Stimulated activated CD8-positive, alpha-beta memory T cell treated with anti-CD3 and anti-CD28 coated beads, Interleukin-15, amount 100 ng/mL, for 48 hours (primary cell): ENCODE measurements around the gene CERS6.
A peak's percentile ranks its signal among the peaks of the same experiment; 100 is the strongest.
"Not testable (repeated sequence)": the region's sequence is repeated elsewhere in the genome, so short reads cannot be mapped to it uniquely, and the experiment has no call there.

Experiments
- DNase-seq, 2 donors: peaks; one replicate each; pipeline ENCODE4 v3.0.0-alpha.2; 2020; ENCODE audit warnings: low read depth in 2 of 2

The CERS6 gene

DNA sequence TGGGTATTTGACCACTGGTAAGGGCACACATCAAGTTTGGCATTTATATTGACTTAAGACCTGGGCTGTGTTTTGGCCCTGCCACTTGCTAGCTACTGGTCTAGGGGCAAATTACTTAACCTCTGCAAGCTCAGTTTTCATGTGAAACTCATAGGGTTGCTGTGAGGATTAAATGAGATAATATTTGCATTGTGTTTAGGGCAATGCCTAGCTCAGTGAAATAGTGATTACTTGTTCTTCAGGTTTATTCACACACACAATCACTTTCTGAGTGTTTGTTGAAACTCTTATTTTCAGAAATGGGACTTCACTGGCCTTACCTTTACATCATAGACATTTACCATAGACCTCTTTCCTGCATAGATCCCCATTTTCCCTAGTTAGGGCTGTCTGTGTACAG is 12.3 kb downstream of the CERS6 start:
- DNase-seq = no peak

GRCh38 chr2:168469281-168469988 is 13.4 kb downstream of the CERS6 start:
- DNase-seq = no peak

- DNase-seq = no peak
These were observed 14.5 kb downstream of the CERS6 start for GRCh38 chr2:168470320-168471162.

DNA sequence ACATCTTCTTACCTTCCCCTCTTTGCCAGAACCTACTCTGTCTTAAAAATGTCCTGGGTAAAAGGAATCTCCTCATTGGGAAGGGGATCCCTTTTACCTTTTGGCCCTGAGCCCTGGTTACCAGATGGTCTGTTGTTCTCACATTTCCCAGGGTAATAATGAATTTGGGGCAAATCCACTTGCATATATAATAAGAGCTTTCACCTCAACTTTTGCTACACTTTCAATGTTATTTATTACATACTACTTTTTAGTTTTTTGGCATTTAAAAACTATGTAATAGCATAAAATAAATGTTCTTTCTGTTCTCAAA is 15.0 kb downstream of the CERS6 start:
- no peak for DNase-seq

DNA sequence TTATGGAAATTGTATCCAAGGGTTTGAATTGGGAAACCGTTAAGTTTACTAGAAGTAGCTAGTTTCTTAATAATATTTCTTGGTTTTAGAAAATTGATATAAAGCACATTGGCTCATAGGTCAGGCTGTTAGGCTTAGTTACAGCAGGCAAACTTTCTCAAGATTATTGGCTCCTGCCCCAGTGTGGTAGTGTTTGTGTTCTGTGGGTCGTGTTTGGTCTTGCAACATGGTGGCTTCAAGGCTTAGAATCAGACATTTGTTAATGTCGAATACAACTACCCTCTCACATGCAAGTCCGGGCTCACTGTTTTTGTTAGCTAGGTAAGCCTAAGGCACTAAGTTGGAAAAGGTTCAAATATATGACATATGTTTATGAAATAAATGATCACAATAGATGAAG is 19.6 kb downstream of the CERS6 start:
- DNase-seq = no peak

GRCh38 chr2:168478206-168478605 is 22.1 kb downstream of the CERS6 start:
- no peak for DNase-seq

DNA sequence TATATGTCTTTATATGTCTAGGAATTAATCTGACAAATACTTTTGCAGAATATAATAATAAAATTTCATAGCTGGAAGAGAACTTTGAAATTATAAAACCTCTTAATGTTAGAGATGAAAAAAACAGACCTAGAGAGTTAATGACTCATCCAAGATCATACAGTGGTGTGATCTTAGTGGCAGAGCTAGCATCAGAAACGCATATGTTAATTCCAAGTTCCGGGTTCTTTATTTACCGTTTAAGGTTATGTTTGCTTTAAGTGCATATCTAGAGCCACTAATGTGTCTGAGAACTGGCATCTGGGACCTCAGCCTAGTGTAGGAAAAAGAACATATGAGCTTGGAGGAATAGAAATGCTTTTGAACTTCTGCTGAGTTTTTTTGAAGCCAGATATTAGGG is 24.3 kb downstream of the CERS6 start:
- no peak for DNase-seq

GRCh38 chr2:168480825-168481585 is 24.9 kb downstream of the CERS6 start:
- no peak for DNase-seq

DNA sequence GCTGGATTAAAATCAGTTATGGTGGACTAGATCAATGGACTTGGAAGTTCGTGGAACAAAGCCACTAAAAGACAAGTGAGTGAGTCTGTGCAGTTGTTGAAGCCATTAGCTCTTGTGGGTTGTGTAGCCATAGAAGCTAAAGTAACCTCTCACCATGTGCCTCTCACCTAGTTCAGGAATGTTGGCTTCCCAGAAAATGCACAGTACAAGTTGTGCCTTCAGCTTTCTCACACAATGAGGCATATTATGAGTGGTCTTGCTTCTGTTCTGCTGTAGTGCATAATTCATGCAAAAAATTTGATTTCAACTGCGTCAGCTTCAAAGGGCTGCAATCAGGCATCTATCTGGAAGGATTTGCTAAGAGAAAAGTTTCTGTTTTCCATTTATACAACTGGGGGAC is 26.2 kb downstream of the CERS6 start:
- DNase-seq = no peak

DNA sequence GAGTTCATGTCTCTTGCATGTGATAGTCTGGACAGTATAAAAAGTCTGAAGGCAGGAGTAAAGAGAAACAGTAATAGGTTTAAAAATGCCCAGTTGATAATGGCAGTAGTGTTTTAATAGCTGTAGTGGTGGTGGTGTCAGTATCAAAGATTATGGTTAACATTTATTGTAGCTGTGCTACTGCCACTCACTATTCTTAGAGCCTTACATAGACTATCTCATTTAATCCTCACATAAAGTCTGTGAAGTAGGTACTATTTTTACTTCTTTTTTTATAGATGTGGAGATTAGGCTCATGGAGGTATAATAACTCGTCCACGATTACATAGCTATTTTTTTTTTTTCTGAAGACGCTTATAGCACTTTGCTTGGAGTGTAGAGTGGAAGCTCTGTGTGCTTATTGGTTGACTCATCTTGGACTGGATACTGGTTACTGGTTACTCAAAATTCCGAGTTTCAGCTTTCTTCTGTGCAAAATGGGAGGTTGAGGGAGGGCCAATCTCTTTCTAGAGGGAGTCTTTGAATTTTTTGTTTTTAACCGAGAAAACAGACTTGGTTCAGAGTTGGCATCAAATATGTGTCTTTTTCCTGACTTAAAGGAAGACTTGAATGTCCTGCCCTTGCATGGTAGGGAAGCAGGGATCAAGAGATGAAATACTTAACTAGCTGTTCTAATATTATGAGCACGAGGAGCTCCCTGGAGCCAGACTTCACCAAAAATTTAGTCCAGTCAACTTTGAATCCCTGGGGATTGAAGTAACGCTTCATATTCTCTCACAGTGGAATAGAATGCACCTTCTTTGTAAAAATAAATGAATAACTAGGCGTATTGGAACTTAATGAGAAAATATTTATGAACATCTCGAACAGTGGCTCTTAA is 27.1 kb downstream of the CERS6 start:
- no peak for DNase-seq

- DNase-seq = no peak
These were observed 30.4 kb downstream of the CERS6 start for GRCh38 chr2:168486477-168486876.

GRCh38 chr2:168490015-168490874 is 34.2 kb downstream of the CERS6 start:
- DNase-seq = peak; percentile 39 to 42

DNA sequence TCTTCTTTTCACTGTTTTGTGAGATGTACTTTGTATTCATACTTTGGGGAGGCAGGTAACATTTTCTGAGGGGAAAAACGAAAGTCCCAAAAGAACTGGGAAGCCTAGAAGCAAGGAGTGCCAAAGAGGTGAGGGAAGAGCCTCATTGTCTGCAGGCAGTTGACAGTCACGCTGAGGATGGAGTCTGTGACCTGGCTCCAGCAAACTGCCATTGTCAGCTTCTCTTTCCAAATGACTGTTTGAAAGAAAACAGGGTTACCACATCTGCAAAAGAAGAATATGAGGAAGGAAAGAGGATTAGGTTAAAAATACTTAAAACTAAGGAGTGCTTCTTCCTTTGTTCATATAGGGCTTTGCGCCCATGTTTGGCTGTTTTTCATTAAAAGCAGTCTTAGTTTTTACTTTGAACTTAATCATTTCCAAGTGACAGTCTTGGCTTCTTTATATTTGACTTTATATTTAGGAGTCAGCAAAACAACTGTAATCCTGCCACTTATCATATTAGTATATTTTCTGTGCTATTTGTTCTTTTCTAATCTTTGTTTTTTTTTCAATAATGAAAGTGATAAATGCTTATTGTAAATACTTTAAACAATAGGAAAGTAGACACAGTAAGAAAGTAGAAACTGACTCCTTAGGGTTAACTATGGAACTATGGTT is 35.0 kb downstream of the CERS6 start:
- no peak for DNase-seq

DNA sequence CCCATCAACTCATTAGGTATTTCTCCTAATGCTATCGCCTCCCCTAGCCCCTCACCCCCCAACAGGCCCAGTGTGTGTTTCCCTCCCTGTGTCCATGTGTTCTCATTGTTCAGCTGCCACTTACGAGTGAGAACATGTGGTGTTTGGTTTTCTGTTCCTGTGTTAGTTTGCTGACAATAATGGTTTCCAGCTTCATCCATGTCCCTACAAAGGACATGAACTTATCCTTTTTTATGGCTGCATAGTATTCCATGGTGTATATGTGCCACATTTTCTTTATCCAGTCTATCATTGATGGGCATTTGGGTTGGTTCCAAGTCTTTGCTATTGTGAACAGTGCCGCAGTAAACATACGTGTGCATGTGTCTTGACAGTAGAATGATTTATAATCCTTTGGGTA is 35.7 kb downstream of the CERS6 start:
- DNase-seq = not testable (repeated sequence)

DNA sequence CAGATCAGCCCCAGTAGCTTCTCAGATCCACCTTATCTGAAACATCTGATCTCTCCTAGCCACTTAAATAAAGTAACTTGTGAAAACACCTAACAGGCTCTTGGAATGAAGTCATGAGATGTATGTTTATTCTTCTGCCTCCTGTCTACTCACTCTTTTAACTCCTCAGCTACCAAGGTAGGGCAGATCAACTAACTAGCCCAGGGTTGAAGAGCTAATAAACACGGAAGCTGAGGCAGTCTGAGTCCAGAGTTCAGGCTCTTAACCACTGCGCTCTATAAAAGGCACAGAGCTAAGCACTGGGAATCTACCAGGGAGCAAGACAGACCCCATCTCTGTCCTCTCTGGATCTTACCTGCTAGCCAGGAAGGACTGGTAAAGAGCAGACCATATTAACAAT is 37.1 kb downstream of the CERS6 start:
- not testable (repeated sequence) for DNase-seq

DNA sequence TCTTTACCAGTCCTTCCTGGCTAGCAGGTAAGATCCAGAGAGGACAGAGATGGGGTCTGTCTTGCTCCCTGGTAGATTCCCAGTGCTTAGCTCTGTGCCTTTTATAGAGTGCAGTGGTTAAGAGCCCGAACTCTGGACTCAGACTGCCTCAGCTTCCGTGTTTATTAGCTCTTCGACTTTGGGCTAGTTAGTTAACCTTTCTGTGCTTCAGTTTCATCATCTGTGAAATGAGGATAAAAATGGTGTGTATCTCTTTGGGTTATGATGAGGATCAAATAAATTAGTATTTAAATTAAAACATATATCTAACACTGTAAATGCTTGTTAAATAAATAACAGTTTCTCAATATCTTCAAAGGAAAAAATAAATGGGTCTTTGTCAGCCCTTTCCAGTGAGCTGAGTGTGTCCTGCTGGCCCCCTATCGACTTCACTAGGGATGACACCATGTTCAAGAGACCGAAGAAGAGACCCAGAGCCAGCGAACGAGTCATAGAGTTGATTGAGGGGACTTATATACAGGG is 38.2 kb downstream of the CERS6 start:
- no peak for DNase-seq

- no peak for DNase-seq
These were observed 39.5 kb downstream of the CERS6 start for GRCh38 chr2:168495524-168495923.

DNA sequence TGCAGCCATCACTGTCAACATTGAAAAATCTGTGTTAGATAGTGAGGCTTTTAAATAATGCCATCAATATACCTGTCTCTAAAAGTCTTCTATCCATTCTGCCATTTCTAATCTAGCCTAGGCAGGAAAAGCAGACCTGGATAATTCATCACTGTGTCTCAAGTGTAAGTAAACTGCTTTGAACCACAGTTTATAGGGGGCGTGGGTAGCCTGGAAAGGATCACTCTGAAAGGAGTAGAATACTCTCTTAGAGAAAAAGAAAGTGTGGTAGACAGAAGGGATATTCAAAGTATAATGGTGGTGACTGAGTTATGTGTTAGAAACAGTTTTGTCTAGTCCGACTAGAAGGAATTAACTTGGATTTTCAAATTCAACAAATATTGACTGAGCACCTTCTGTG is 40.8 kb downstream of the CERS6 start:
- DNase-seq = no peak

GRCh38 chr2:168499500-168499899 is 43.4 kb downstream of the CERS6 start:
- DNase-seq = no peak

GRCh38 chr2:168500516-168500915 is 44.4 kb downstream of the CERS6 start:
- no peak for DNase-seq
